Glomerular visceral epithelial cell (primary cell): ENCODE measurements around the gene ALDH3A1.

Experiments
- DNase-seq: peaks from one replicate; pipeline ENCODE4 v3.0.0-alpha.2; 2016; ENCODE audit errors: extremely low spot score

The ALDH3A1 gene

DNA sequence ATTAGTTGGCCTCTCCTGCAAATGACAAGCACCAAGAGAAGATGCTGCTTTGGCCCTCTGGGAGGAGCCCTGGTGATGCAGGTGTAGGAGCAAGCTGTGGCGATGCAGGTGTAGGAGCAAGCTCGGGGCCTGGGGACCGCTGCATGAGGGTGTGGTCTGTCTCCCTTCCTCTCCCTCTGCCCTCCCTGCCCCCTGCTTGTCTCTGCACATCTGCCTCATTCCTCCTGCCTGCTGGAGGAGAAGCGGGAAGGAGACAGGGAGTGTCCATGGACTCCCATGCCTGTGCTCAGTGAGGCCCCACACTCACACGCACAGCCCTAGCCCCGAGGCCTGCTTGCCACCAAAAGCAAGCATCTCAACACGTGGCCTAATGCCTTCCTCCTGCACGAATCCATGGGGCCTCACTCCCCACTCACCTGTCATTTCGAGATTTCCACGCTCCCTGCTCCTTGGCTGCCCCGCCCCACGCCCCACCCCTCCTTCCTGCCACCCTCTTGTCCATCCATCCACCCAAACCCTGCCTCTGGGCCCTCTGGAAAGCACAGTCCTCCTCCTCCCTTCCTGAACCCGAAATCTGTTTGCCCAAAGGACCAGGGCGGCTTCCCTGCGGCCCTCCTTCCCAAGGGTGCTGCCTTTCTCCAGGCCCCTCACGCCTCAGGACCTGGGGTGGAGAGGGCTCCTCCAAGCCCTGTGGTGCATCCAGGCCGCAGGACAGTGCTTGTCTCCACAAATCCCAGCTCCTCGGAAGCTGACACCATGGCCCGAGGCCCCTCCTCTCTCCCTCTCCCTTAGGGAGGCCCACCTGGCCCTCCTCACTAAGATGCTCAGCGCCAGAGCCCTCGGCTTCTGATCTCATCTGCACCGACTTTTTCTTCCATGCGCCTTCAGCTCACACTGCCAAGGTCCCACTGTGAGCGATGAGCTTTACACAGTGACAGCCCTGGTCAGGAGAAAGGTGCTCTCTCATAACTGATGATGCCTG, 11.8 kb upstream of the ALDH3A1 start:
- no peak for DNase-seq

DNA sequence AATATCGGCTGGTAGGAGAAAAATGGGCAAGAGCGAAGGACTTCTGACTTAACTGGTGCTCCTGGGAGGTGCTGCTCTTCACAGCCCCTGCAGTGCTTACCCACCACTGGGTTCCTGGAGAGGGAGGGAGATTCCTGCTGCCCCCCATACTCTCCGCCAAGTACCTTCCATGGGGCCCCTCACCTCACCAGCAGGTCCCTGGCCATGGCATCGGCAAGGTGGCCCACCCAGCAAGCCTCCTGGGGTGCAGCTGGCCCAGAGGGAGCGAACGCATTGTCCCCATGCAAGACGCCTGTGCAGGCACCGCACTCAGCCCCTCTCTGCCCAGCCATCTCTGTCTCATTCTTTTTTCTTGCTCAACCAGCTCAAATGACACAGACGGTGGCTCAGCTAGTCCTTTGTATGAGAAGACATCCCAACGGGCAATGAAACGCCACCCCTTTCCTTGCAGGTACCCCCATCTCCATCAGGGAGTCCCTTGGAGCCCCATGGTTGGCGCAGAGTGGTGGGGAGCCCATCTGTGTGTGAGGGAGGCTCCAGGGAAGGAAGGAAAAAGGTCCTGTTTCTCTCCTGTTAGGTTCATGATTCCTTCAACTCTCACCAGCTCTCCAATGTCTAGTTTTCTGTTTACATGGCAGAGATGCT, 9.6 kb upstream of the ALDH3A1 start:
- no peak for DNase-seq

DNA sequence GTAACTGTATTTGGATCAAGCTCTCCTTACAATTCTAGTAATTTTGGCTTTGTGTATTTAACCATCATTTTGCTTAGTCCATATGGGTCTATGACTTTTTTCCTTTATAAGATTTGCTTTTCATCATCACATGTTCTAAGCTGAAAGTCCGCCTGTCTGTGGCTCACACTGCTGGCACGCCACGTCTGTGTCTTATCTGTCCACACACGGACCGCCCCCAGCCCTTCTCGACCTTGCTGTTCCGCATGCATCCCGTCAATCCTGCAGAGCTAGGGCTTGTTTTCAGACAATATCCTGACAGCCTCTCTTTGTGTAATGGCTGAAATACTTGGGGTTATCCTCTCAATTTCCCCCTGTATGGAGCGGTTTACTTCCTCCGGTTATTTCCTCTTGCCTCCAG, 8.4 kb upstream of the ALDH3A1 start:
- no peak for DNase-seq

DNA sequence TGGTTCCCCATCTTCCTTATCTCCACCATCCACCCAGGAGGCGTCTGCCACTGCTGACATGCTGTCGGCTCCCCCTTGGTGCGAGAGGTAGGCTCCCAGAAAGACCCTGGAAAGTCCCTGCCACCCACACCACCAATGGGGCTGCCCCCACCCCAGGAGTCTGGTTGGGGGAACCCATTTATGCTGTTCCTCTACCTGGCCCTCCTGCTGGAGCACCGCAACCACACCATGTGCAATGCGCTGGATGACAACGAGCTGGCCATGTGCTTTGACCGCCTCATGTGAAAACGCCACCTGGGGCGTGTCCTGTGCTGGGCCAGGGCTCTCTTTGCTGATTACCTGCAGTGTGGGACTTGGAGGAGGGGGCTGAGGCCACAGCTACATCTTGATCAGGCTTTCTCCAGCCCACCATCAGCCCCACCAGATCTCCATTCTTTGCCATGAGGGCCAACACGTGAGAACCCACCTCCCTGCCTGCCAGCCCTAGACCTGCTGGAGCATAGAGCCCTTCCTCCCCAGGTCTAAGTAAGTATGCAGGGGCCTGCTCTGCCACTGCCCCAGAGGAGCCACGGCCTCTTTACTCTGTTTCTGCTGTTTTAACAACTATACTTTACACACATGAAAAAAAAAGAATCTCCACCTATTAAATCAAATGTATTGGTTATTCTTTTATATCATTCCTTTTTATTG, 7.9 kb upstream of the ALDH3A1 start:
- DNase-seq: no peak

DNA sequence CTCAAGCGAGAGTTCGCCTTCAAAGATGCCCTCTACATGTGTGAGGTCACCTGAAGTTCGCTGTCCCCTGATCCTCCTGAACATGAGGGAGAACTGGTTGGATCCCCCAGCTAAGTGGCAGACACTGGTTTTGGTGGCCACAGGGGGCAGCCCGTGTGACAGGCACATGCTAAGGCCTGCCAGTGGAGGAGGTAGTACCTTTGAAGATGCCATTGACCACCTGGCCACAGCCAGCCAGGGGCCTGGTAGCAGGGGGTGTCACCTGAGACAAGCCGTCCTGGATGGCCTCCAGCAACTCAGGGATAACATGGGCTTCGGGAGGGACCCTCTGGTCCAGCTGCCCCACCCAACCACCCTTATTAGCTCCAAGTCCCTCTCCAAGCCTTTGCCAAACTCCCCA, 7.3 kb upstream of the ALDH3A1 start:
- no peak for DNase-seq

DNA sequence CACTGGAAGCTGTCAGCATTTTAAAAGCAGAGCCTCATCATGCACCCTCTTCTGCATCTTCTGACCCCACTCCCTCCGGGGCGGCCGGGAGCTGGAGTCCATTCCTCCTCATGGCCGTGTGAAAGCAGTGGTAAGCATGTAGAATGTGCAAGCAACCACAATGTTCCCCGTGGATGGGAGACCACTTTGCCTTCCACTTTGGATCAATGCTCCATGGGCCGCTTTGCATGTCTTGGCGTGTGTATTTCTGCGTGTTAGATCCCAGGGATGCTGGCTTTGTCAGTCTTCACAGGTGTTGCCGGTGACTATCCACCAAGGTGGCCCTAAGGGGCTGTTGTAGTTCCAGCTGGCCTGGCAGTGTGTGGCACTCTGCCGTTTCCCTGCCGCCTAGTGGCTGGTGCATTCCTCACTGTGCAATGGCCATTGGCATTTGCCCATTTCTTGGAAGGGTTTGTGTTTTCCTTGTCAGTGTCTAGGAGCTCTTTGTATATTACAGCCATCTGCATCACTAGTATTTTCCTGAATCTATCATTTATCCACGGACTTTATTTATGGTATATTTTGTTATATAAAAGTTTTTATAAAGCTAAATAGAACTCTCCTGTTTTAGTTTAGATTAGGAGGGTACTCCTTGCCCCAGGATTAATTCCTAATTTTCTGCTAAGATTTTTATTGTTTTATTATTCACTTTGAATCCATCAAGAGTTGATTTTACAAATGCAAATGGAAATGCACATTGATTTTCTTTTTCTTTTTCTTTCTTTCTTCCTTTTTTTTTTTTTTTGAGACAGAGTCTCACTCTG, 5.8 kb upstream of the ALDH3A1 start:
- DNase-seq: peak; percentile 35

DNA sequence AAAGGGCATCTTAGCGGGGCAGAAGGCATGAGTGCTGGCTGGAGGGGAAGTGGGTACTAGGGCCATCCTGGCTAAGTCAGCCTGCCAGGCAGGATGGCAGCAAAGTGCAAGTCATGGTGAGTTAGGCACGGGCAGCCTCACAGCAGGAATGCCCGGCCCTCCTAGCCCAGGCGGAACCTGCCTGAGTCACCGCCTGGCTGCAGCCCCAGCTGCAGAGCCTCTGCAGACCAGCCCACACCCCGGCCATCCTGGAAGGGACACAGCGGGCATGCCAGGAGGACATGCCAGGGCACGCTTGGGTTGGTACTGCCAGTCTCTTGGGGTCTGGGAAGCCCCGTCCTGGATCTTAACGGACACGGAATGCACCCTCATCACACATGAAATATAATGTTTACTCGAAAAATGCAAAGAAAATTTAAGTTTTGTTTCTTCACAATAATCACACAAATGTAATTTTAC, 5.0 kb upstream of the ALDH3A1 start:
- DNase-seq: peak; percentile 95

DNA sequence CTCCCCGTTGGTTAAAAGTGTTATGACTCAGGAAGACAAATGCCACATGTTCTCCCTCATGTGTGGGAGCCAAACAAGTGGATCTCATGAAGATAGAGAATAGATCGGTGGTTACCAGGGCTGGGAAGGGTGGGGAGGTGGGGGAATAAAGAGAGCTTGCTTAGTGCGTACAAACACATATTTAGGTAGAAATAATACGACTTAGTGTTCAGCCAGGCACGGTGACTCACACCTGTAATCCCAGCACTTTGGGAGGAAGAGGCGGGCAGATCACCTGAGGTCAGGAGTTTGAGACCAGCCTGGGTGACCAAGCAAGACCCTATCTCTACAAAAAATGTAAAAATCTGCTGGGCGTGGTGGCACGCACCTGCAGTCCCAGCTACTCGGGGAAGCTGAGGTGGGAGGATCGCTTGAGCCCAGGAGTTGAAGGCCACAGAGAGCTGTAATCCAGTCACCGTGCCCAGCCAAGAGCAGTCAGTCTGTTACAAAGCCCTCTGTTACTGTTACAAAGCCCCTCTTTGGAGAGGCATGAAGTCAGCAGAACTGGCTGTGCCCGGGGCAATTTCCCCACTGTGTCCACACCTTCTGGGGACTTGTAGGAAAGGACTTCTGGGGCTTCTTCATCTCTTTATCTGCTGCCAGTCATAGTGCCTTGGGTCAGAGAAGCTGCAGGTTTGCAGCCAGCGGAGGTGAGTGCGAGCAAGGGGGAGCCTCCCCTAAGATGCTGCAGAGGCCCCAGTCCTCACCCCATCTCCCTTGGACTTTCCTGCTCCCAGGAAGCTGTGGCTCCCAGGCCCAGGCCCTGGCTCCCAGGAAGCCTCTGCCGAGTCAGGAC, 4.3 kb upstream of the ALDH3A1 start:
- DNase-seq: no peak

DNA sequence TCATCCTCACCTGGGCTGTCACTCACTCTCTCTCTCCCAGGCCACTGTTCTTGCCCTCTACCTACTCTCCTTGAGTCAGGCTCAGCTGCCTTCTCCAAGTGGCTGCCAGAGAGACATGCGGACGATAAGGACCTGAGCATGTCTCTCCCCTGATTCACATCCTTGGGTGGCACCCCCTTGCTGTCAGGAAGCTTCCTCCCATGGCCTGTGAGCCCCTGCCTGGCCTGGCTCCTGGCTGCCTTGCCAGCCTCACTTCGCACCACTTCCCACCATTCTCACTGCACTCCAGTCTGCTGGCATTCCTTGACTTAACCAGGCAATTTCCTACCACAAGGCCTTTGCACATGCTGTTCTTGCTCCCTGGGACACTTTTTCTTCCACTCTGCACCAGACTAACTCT, 2.7 kb upstream of the ALDH3A1 start:
- no peak for DNase-seq

DNA sequence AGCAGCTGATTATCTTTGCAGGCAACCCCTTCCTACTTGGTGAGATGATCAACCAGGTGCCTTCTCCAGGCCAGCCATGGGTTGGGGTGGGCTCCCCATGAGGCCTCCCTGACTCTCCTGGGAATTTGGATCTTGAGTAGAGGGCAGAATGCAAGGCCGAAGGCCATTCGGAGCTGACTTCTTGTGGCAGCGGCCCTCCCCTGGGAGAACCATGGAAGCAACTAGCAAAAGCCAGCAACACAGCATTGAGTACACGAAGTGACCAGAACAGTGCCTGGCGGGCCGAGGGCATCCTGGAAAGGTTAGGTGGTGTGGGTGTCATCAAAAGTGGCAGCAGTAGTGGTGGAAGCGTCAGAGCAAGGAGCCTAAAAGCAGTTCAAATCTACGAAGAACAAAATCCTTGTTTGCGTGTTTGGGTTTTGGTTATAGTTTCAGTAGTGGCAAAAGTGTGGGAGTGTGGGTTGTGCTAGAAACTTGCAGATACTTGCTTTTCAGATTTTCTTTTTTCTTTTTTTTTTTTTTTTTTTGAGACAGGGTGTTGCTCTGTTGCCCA, 2.0 kb upstream of the ALDH3A1 start:
- no peak for DNase-seq

DNA sequence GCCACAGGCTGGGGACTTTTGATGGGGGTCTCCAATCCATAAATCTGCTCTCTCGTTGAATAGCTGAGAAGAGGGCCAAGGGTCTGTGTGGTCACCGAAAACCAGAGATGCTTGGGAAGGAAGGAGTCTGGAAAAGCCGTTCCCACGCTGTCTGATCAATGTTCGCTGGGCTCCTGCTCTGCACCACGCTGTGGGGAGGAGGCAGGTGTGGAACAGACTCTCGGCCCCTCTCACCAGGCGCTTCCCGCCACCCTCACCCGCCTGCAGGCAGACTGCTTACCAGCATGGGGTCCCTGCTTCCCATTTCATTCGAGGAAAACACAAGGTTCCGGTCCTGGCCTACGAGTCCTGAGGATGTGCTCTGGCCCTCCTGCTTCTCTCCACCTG, 702 bp upstream of the ALDH3A1 start:
- DNase-seq: no peak

DNA sequence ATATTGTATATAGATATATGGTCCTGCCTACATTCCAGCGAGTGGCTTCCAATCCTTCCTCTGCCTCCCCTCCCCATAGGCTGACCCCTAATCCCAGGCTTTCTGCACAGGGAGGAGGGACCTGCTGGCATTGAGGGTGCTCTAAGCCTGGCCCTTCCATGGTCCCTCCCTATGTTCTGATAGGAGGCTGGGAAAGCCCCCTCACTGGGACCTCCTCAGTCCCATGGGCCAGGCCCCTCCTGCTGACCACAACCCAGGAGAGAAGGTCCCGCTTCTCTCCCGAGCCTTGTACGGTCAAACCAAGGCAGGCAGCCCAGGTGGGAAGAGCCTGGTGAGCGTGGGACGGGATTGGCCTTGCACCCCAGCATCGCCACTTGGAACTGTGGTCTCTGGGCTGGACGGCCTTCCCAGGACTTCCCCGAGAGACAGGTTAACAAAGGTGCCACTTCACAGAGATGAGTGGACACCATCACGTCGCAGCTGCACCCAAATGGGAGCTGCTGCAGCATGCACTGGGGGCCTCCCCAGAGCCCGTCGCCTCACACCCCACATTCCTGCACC, 859 bp downstream of the ALDH3A1 start:
- no peak for DNase-seq

DNA sequence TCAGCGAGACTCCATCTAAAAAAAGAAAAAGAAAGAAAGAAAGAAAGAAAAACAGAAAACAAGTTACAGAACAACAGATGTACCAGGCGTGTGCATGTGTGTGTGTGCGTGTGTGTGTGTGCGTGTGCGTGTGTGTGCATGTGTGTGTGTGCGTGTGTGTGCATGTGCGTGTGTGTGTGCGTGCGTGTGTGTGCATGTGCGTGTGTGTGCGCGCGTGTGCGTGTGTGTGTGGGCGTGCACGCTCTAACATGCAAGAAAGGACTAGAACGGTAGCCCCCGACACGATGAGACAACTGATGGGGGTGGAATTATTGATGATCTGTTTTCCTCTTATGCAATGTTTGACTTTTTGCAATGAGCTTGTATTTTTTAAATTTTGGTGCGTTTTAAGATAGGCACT, 1.6 kb downstream of the ALDH3A1 start:
- no peak for DNase-seq

DNA sequence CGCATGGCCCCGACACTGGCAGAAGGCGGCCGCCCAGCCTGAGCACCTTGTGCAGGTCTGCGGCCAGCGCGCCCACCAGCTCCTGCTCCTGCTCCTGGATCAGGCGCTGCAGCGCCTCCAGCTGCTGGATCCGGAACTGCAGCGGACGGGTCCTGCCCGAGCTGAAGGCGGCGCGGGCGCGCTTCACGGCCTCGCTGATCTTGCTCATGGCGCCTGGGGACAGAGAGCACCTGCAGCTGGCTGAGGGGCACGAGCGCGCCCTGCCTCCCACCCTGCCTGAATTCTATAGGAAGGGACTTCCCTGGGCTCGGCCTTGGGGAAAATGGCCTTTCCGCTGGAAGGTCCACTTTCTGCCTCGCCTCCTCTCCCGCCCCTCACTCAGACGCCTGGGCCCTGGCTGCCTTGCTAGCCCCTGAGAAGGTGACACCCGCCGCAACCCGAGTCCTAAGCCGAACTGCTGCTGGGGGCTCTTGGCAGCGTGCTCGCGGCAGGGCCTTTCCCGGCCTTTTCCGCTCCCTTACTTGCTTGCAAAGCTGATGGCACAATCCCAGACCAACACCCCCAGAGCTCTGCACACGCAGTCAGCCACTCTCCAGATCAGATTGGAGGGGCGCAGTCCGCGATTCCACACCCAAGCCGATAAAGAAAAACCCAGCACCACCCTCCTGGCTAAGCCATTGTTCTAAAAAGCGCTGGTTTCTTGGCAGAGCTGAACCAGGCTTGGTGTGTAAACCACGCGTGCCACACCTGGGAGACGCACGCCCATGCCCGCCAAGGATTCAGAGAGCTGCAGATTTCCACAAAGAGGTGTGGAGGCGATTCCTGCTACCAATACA, 3.0 kb downstream of the ALDH3A1 start:
- DNase-seq: peak; percentile 68

DNA sequence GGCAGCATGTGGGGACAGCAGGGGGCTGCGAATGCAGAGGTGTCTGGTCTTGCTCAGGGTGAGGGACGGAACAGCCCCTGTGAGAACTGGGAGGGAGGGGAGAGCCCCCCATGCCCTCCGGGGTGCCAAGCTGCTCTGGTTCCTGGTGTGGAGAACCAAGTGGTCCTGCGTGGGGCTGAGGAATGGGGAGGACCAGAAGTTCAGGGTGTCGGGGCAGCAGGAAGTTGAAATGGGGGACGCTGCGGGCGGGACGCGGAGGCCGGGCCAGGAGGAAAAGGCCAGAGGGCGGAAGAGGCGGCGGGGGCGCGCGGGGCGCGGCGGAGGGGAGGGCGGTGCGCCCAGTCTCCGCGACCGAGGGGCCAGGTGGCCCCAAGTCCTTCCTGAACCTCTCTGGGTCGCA, 3.6 kb downstream of the ALDH3A1 start:
- no peak for DNase-seq

DNA sequence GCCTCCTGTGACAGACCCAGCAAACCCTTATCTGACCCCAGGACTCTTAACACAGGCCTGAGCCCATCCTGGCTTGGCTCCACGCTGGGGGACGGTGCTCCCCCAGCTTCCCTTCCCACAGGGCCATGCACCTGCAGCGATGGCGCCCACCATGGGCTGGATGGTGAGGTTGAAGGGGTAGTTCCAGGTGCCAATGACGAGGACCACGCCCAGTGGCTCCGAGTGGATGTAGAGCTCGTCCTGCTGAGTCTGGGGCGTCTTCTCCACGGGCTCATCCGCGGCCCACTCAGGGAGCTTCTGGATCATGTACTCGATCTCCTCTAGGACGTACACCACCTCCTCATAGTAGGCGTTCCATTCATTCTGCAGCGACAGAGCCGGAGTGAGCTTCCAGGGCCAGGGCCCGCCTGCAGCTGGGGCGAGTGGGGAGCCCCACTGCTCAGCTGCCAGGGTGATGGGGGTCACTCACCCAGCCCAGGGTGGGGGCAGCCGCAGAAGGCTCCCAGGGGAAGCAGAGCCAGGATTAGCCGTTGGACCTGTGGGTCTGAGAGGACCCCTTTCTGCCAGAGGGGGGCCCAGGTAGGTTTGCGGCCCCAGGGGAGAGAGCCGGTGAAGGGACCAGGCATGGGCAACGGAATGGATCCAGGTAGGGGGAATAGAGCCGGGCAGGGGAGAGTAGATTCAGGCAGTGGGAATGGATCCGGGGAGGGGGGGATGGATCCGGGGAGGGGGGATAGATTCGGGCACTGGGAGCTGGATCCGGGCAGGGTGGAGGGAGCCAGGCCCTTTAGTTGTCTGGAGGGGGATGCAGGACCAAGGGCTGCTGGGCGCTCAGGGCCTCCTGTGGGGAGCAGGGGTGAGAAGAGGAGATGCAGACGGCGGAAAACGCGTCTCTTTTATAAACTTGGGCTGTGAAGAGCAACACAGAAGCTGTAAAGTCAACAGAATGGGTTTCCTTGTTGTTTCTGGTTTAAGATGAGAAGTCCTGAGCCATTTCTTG, 4.7 kb downstream of the ALDH3A1 start:
- no peak for DNase-seq

DNA sequence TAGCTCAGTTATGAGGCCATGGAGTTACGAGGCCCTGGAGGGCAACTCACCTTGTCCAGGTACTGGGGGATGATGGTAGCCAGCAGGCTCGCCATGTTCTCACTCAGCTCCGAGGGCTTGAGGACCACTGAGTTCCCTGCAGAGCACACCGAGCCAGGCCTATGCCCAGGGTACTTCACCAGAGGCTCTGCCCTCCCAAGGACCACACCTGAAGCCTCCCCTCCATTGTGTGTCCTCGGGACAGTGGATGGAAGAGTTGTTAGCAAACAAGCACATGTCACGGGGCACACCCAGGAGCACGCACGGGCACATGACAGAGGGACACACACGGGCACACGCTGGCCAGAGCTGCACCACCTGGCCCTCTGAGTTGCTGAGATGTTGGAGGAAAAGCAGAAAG, 5.6 kb downstream of the ALDH3A1 start:
- DNase-seq: no peak
